A673 (cell line): ENCODE data around the gene TMSB4X.

Experiments used
- CTCF ChIP-seq: fragments of 300-800, 200-600 bp; sonication (generic); conservative IDR thresholded peaks from 2 replicates; pipeline ENCODE4 v1.5.1; 2017; ENCODE audit warnings: low read depth, mild to moderate bottlenecking, antibody characterized with exemption, low read length, moderate library complexity, mixed read lengths
- EZH2 ChIP-seq: fragments of 200-600 bp; sonication (generic); IDR thresholded peaks from 2 replicates; pipeline ENCODE4 v1.6.1; 2017; ENCODE audit warnings: borderline replicate concordance, low read depth, mild to moderate bottlenecking, mixed read lengths, antibody characterized with exemption, low read length; ENCODE audit not compliant: poor library complexity, severe bottlenecking

GRCh38 chrX:12971282-12972003 lies 3.5 kb upstream of the TMSB4X start:
- TF ChIP-seq CTCF (no peak), EZH2 (no peak)
